Rectal smooth muscle tissue (tissue), 1 donor: ENCODE data around the gene PYCARD.
"Not testable (repeated sequence)": the region's sequence is repeated elsewhere in the genome, so short reads cannot be mapped to it uniquely, and the experiment has no call there.

ENCODE experiments used
- H3K27ac ChIP-seq: one replicate; pipeline ENCODE4 v1.7.0; 2013; ENCODE audit warnings: low read depth, low read length, inconsistent platforms
- H3K27me3 ChIP-seq: one replicate; pipeline ENCODE4 v1.7.0; 2013; ENCODE audit warnings: low read length; ENCODE audit not compliant: control insufficient read depth, insufficient read depth
- H3K36me3 ChIP-seq: one replicate; pipeline ENCODE4 v1.7.0; 2013; ENCODE audit warnings: low read length; ENCODE audit not compliant: control insufficient read depth, insufficient read depth
- H3K4me1 ChIP-seq: one replicate; pipeline ENCODE4 v1.7.0; 2013; ENCODE audit warnings: low read length; ENCODE audit not compliant: control insufficient read depth, insufficient read depth
- H3K4me3 ChIP-seq: one replicate; pipeline ENCODE4 v1.7.0; 2013; ENCODE audit warnings: low read length
- H3K9ac ChIP-seq: one replicate; pipeline ENCODE4 v1.7.0; 2013; ENCODE audit warnings: low read length

The PYCARD gene

GRCh38 chr16:31183432-31184428, 18.8 kb downstream of the PYCARD start:
- H3K9ac ChIP-seq = no peak overlapping the region

DNA sequence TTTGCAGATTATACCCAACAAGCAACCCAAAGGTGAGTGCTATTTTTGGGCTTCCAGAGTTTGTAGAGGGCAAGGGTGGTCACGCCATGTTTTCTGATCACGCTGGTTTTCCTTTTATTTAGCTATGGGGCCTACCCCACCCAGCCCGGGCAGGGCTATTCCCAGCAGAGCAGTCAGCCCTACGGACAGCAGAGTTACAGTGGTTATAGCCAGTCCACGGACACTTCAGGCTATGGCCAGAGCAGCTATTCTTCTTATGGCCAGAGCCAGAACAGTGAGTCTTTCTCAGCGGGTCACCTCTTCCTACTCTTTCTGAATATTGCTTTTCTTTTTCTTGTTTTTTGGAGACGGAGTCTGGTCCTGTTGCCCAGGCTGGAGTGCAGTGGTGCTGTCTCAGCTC, 20.2 kb downstream of the PYCARD start:
- Histone ChIP-seq H3K27ac (no peak overlapping the region), H3K4me3 (peak overlapping the region; percentile 93), H3K4me1 (peaks cover 18% of the 10 kb centered on the region), H3K36me3 (peaks cover 31% of the 10 kb centered on the region), H3K9ac (no peak overlapping the region), H3K27me3 (no peaks in the 10 kb centered on the region)

More at GRCh38 chr16:31183432-31184428, 18.8 kb downstream of the PYCARD start:
- peaks cover 18% of the 10 kb centered on the region for H3K4me1 ChIP-seq
- H3K27ac ChIP-seq = no peak overlapping the region
- peaks cover 37% of the 10 kb centered on the region for H3K36me3 ChIP-seq
- H3K4me3 ChIP-seq = peak overlapping the region; percentile 12
- H3K27me3 ChIP-seq = no peaks in the 10 kb centered on the region

DNA sequence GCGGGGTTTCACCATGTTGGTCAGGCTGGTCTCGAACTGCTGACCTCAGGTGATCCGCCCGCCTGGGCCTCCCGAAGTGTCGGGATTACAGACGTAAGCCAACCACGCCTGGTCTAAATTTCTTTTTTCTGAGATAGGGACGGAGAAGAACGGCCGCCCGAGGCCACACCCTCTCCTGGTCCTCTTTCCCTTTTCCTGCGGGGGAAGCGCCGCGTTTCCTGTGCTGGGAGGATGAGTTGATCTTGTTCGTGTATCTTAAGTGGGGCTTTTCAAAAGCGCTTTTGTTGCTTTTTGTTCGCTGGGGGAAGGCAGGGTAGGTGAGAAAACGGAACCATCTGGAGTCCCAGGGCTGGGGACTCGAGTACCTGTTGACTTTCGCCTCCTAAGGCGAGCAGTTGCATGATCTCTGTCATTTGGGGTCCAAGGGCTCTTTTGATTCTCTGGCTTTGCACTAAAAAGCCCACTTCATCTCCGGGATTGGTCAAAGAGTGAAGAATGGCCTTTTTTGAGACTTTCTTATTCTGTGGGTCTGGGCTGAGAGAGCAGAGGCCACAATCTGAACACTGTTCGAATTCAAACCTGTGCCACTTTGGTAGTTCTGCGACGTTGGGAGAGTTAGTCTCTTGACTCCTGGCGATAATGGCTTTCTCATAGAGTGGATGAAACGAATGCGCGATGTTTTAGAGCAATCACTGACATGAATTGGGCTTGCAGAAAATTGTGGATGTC, 21.3 kb downstream of the PYCARD start:
- Histone ChIP-seq H3K4me1 (peaks cover 18% of the 10 kb centered on the region), H3K4me3 (peak overlapping the region; percentile 93), H3K27ac (no peak overlapping the region), H3K36me3 (peaks cover 25% of the 10 kb centered on the region), H3K9ac (peak overlapping the region; percentile 13), H3K27me3 (no peaks in the 10 kb centered on the region)

DNA sequence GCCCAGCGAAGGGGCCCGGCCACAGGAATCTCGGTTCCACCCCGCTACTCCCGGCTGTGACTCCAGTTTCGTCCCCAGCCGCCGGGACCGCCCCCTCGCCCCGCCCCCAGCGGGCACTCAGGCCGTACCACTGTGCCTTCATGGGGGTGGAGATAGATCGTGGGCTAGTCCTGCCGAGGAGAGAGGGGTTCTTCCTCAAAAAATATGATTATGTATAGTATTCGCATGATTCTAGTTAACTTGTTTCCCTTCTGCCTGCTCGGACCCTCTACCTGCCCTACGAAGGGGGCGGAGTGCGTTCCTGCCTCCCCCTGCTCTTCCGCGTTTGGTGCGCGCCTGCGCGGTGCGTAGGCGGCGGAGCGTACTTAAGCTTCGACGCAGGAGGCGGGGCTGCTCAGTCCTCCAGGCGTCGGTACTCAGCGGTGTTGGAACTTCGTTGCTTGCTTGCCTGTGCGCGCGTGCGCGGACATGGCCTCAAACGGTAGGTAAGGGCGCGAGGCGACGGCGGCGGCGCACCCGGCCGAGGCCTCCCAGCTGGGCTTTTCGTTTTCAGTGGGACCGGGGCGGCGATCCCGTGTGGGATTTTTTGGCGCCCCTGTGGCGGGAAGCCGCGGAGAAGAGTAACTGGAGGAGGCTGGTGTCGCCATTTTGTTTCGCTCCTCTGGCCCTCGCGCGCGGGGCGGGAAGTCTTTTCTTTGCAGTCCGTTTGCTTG, 22.7 kb downstream of the PYCARD start, which contains the start of gene FUS:
TSS of gene FUS (plus strand) at position 393 of the 713 bp plus-strand sequence. CDS start at position 469, 76 bp downstream.
- Histone ChIP-seq H3K27me3 (no peaks in the 10 kb centered on the region), H3K36me3 (peaks cover 13% of the 10 kb centered on the region), H3K27ac (peak within 1 kb of the TSS; percentile 99), H3K9ac (peak within 1 kb of the TSS; percentile 89), H3K4me1 (peaks cover 18% of the 10 kb centered on the region), H3K4me3 (peak within 1 kb of the TSS; percentile 93)

DNA sequence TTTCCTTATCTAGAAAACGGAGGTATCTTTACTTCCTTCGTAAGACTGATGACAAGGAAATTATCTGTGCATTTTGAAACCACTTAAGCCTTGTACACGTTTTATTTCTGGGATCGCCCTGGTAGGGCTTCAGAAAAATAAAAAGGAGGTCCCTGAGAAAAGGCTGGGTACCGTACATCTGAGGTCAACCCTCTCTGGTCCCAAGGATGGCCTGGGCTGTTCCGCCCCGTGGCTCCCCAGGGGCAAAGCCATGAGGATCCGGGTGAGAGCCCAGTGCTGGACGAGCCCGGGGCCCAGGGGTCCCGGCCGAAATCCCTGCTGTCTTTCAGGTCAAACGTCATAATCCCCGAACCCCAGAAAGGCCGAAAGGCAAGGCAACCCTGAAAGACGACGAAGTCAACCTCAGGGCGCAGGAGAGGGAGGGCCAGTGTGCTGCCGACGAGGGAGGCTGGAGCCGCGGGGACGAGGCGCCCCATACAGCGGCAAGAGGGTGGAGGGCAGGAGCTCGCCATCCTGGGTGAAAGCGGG, 23.3 kb downstream of the PYCARD start:
- Histone ChIP-seq H3K9ac (peak overlapping the region; percentile 63), H3K4me3 (peak overlapping the region; percentile 93), H3K27me3 (no peaks in the 10 kb centered on the region), H3K36me3 (peaks cover 9% of the 10 kb centered on the region), H3K27ac (peak overlapping the region; percentile 99), H3K4me1 (peaks cover 18% of the 10 kb centered on the region)

GRCh38 chr16:31177136-31177535, 25.4 kb downstream of the PYCARD start:
- Histone ChIP-seq H3K27ac (no peak overlapping the region), H3K27me3 (no peaks in the 10 kb centered on the region), H3K36me3 (no peaks in the 10 kb centered on the region), H3K4me1 (peaks cover 10% of the 10 kb centered on the region), H3K9ac (no peak overlapping the region), H3K4me3 (peak overlapping the region; percentile 32)

- H3K36me3 ChIP-seq, H3K27ac ChIP-seq, H3K27me3 ChIP-seq, H3K4me3 ChIP-seq, H3K4me1 ChIP-seq, H3K9ac ChIP-seq: not testable (repeated sequence)
Measured at GRCh38 chr16:31170048-31170447, 32.5 kb downstream of the PYCARD start.

- Histone ChIP-seq H3K4me3 (no peak overlapping the region), H3K27ac (no peak overlapping the region), H3K9ac (no peak overlapping the region), H3K4me1 (no peaks in the 10 kb centered on the region), H3K36me3 (no peaks in the 10 kb centered on the region), H3K27me3 (no peaks in the 10 kb centered on the region)
Measured at GRCh38 chr16:31168848-31169247, 33.7 kb downstream of the PYCARD start.

GRCh38 chr16:31167315-31167714, 35.2 kb downstream of the PYCARD start:
- Histone ChIP-seq H3K4me1 (no peaks in the 10 kb centered on the region), H3K4me3 (no peak overlapping the region), H3K27ac (no peak overlapping the region), H3K9ac (no peak overlapping the region), H3K36me3 (no peaks in the 10 kb centered on the region), H3K27me3 (no peaks in the 10 kb centered on the region)

DNA sequence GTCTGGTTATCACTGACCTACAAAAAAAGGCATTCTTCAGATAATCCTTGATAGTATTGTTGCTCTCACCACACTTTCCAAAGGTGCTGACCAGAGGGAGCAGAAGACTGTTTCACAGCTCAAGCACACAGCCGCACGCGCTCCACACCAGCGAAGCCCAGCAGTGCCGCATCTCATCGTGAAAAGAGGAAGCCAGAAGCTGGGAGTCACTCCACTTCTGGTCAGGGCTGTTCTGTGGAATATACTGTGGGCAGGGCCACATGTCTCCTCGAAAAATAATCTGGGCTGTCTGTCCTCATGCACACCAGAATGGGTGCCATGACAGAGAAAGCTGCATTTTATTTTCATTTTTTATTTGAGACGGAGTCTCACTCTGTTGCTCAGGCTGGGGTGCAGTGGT, 45.4 kb downstream of the PYCARD start:
- no peaks in the 10 kb centered on the region for H3K27me3 ChIP-seq
- no peak overlapping the region for H3K4me3 ChIP-seq
- H3K4me1 ChIP-seq = no peaks in the 10 kb centered on the region
- no peaks in the 10 kb centered on the region for H3K36me3 ChIP-seq
- no peak overlapping the region for H3K27ac ChIP-seq
- H3K9ac ChIP-seq = no peak overlapping the region
